ENCODE data around the gene MRPL52. TPM values are rescaled to one million over a fixed set of nuclear protein-coding genes. Genes with fewer than 3 reads are reported as not detected.

Gene MRPL52
- total and polyA plus RNA-seq, 2 of the 13 experiments (the other 11 are each of a cell fraction or from before 2014, with no cell fraction given) = 118 to 329 TPM

GRCh38 chr14:22844221-22845102 is 14.8 kb downstream of the MRPL52 start (continued):
- no peak for TF ChIP-seq HNF1B (CRISPR knock-in tag; IDR thresholded peaks at IDR 0.05)
- no peak for TF ChIP-seq TRAFD1 (CRISPR knock-in tag; IDR thresholded peaks at IDR 0.05; ENCODE audit: borderline replicate concordance)
- no peak for TF ChIP-seq EZH2 (conservative IDR thresholded peaks at IDR 0.05; ENCODE audit: low read depth, low read length)

- ATAC-seq (no peak), FAIRE-seq (no peak), DNase-seq (ENCODE audit: low spot score) (no peak)
- no TSS peak for BruUV-seq (replicated peaks)
- H4K20me1 ChIP-seq (ENCODE audit: insufficient read depth, low read length) = no peaks in the 10 kb centered on the region
- peaks cover 1 to 32% of the 10 kb centered on the region in 2 experiments; a peak in 4 of 5 replicates for H3K27me3 ChIP-seq (ENCODE audit: control insufficient read depth in 1 of 2, insufficient read depth in 2 of 2, low read length in 2 of 2)
- H3K36me3 ChIP-seq (replicated peaks in 1 of 2; ENCODE audit: control insufficient read depth in 1 of 2, insufficient read depth in 2 of 2, low read length in 2 of 2) = no peaks in the 10 kb centered on the region
- H3K4me3 ChIP-seq (replicated peaks in 1 of 3; ENCODE audit: insufficient read depth in 1 of 3, low read depth in 2 of 3, low read length in 3 of 3) = no peak overlapping the region
- no peak overlapping the region for H3K9ac ChIP-seq (ENCODE audit: insufficient read depth, low read depth, low read length)
- no peak overlapping the region for H3K4me2 ChIP-seq (ENCODE audit: low read depth, low read length)
- POLR2A ChIA-PET = interaction anchor here (0.8 kb wide), 1 partner anchor 23 kb away, joined by 3 read pairs; no protein-coding TSS in a partner anchor
- H3K4me1 ChIP-seq (ENCODE audit: insufficient read depth, low read length) = peaks cover 19% of the 10 kb centered on the region
- no peak overlapping the region for H2AFZ ChIP-seq (ENCODE audit: low read length)
- intact Hi-C loops (cut with micrococcal nuclease; ENCODE audit: unreplicated experiment) = no loop called here
- H3K9me3 ChIP-seq (ENCODE audit: low read length) = no peaks in the 10 kb centered on the region
- H3K27ac ChIP-seq (ENCODE audit: extremely low read length, insufficient read depth, low read length) = no peak overlapping the region
- no peaks in the 10 kb centered on the region for H3K79me2 ChIP-seq (ENCODE audit: insufficient read depth, low read length)
- CTCF ChIA-PET (ENCODE audit: low intra/inter-chr PET ratio, low total read pairs) = no interaction called here
- in situ Hi-C loops (cut with HindIII; ENCODE audit: extremely low pct_ligation_motif_present, low pct_unique_long_range_greater_than_20kb) = loop anchor here (5.0 kb wide), 1 partner anchor 288 kb away; no protein-coding TSS in a partner anchor
- 79% methylated on average over 9 of the region's 9 CpGs for WGBS (ENCODE audit: low lambda C conversion rate)
- TF ChIP-seq ZNF598 (CRISPR knock-in tag; IDR thresholded peaks at IDR 0.05; ENCODE audit: borderline replicate concordance) = no peak
- no peak for TF ChIP-seq ZKSCAN5 (CRISPR knock-in tag; IDR thresholded peaks at IDR 0.05)
- no peak for TF ChIP-seq THAP8 (CRISPR knock-in tag; IDR thresholded peaks at IDR 0.05; ENCODE audit: borderline replicate concordance)
- no peak for TF ChIP-seq ZNF607 (CRISPR knock-in tag; IDR thresholded peaks at IDR 0.05; ENCODE audit: borderline replicate concordance)
- no peak for TF ChIP-seq ZNF496 (CRISPR knock-in tag; IDR thresholded peaks at IDR 0.05; ENCODE audit: insufficient replicate concordance)
- TF ChIP-seq GTF2F1 (IDR thresholded peaks at IDR 0.05; ENCODE audit: low read length) = no peak
- no peak for TF ChIP-seq GPBP1L1 (CRISPR knock-in tag; IDR thresholded peaks at IDR 0.05)
- TF ChIP-seq DPF2 (CRISPR knock-in tag; IDR thresholded peaks at IDR 0.05; ENCODE audit: borderline replicate concordance, low read depth) = no peak
- no peak for TF ChIP-seq TIGD3 (CRISPR knock-in tag; IDR thresholded peaks at IDR 0.05; ENCODE audit: borderline replicate concordance)
- no peak for TF ChIP-seq NRL (CRISPR knock-in tag; IDR thresholded peaks at IDR 0.05; ENCODE audit: borderline replicate concordance)
Measured at GRCh38 chr14:22845103-22845394, 15.4 kb downstream of the MRPL52 start.

Measured in HepG2 (cell line).